ENCODE results near the gene BCAS4.

- TF ChIP-seq POLR2AphosphoS5 (IDR thresholded peaks at IDR 0.05; ENCODE audit: low read depth, low read length) (no peak), SIN3A (IDR thresholded peaks at IDR 0.05; ENCODE audit: borderline replicate concordance, insufficient read depth, low read depth, low read length) (no peak), CTCF (IDR thresholded peaks at IDR 0.05) (no peak), TCF7L2 (IDR thresholded peaks at IDR 0.05; ENCODE audit: low read depth, low read length) (no peak), REST (IDR thresholded peaks at IDR 0.05; ENCODE audit: insufficient read depth in 1 of 2, low read depth in 2 of 2, low read length in 1 of 2) (no peak)
Observed at GRCh38 chr20:50876063-50876685, 81.3 kb downstream of the BCAS4 start.

Data from Panc1 (cell line).